IMR-90 (cell line): ENCODE measurements around the gene GPC5. TPM values are rescaled to one million over a fixed set of nuclear protein-coding genes. Genes with fewer than 3 reads are reported as not detected.

Experiments
- ATAC-seq: fragments of 200-7000 bp; cut with Tn5 transposase; 2 replicates; pipeline ENCODE4 v1.9.1; 2020; ENCODE audit warnings: low read depth, mild to moderate bottlenecking, moderate library complexity
- BruUV-seq: library from RNA; stranded (reverse); fragments of 400-500 nt; replicated peaks from 2 replicates; lab custom pipeline; 2021; lab: Mats Ljungman, UMichigan
- CTCF ChIA-PET: fragments of 300-600 bp; formaldehyde crosslinking; extraction: SDS; loops from one replicate; lab custom pipeline; 2021; ENCODE audit warnings: antibody characterized with exemption; lab: Yijun Ruan, JAX
- POLR2A ChIA-PET: fragments of 300-600 bp; sonication (Branson Sonifier 250); formaldehyde crosslinking; loops from one replicate; lab custom pipeline; 2022; ENCODE audit warnings: antibody characterized with exemption; ENCODE audit not compliant: unreplicated experiment; lab: Charles Lee
- DNase-seq: peaks from one replicate; pipeline ENCODE4 v3.0.0; 2013
- H2AFZ ChIP-seq: replicated peaks from 2 replicates; pipeline ENCODE3; 2013; ENCODE audit warnings: low read length, mild to moderate bottlenecking; ENCODE audit not compliant: poor library complexity
- H2AK5ac ChIP-seq: 2 replicates; pipeline ENCODE4 v1.6.1; 2013; ENCODE audit warnings: low read depth, low read length, inconsistent platforms
- H2AK9ac ChIP-seq: replicated peaks from 2 replicates; pipeline ENCODE3; 2013; ENCODE audit warnings: mild to moderate bottlenecking, low read depth, low read length, moderate library complexity; ENCODE audit not compliant: poor library complexity
- H2BK120ac ChIP-seq: 2 replicates; pipeline ENCODE4 v1.6.1; 2013; ENCODE audit warnings: low read depth, low read length, inconsistent platforms
- H2BK15ac ChIP-seq: 3 replicates; pipeline ENCODE4 v1.6.1; 2013; ENCODE audit warnings: low read depth, low read length, inconsistent platforms
- H2BK20ac ChIP-seq: 2 replicates; pipeline ENCODE4 v1.6.1; 2013; ENCODE audit warnings: low read depth, mild to moderate bottlenecking, inconsistent platforms, low read length, moderate library complexity
- H2BK5ac ChIP-seq: 2 replicates; pipeline ENCODE4 v1.6.1; 2013; ENCODE audit warnings: mild to moderate bottlenecking, low read depth, low read length, inconsistent platforms; ENCODE audit not compliant: poor library complexity, severe bottlenecking
- H3K14ac ChIP-seq: replicated peaks from 2 replicates; pipeline ENCODE4 v1.6.1; 2013; ENCODE audit warnings: low read depth, low read length, inconsistent platforms
- H3K18ac ChIP-seq: 2 replicates; pipeline ENCODE4 v1.6.1; 2013; ENCODE audit warnings: low read depth, low read length, control low read depth
- H3K23ac ChIP-seq: 2 replicates; pipeline ENCODE4 v1.6.1; 2013; ENCODE audit warnings: low read depth, low read length, inconsistent platforms
- H3K27ac ChIP-seq: 2 replicates; pipeline ENCODE4 v1.5.1; 2013; ENCODE audit warnings: mild to moderate bottlenecking, control low read depth, low read length; ENCODE audit not compliant: insufficient read depth
- H3K27me3 ChIP-seq: 2 replicates; pipeline ENCODE4 v1.6.1; 2013; ENCODE audit warnings: low read length; ENCODE audit not compliant: control insufficient read depth, insufficient read depth
- H3K36me3 ChIP-seq: 2 replicates; pipeline ENCODE4 v1.6.1; 2013; ENCODE audit warnings: low read length, mixed read lengths; ENCODE audit not compliant: control insufficient read depth, insufficient read depth
- H3K4ac ChIP-seq: 2 replicates; pipeline ENCODE4 v1.6.1; 2013; ENCODE audit warnings: low read depth, low read length, inconsistent platforms
- H3K4me1 ChIP-seq: 2 replicates; pipeline ENCODE4 v1.6.1; 2013; ENCODE audit warnings: low read length, mixed read lengths; ENCODE audit not compliant: control insufficient read depth, insufficient read depth
- H3K4me2 ChIP-seq: 2 replicates; pipeline ENCODE4 v1.6.1; 2013; ENCODE audit warnings: low read depth, mild to moderate bottlenecking, control low read depth, low read length, moderate library complexity
- H3K4me3 ChIP-seq: 2 replicates; pipeline ENCODE4 v1.5.1; 2013; ENCODE audit warnings: low read depth, mild to moderate bottlenecking, control low read depth, low read length, moderate library complexity; ENCODE audit not compliant: insufficient read depth
- H3K56ac ChIP-seq: 2 replicates; pipeline ENCODE4 v1.6.1; 2013; ENCODE audit warnings: low read length, inconsistent platforms; ENCODE audit not compliant: insufficient read depth; ENCODE audit errors: extremely low read depth
- H3K79me1 ChIP-seq, 2 experiments: 2 replicates each; pipeline ENCODE4 v1.6.1; 2013; ENCODE audit warnings: low read length in 2 of 2, inconsistent platforms in 1 of 2, low read depth in 1 of 2
- H3K9ac ChIP-seq: 2 replicates; pipeline ENCODE4 v1.6.1; 2013; ENCODE audit warnings: low read depth, low read length, control low read depth
- H3K9me1 ChIP-seq: 2 replicates; pipeline ENCODE4 v1.6.1; 2013; ENCODE audit warnings: low read length, inconsistent platforms; ENCODE audit not compliant: insufficient read depth
- H3K9me3 ChIP-seq: 2 replicates; pipeline ENCODE4 v1.6.1; 2013; ENCODE audit warnings: low read length; ENCODE audit not compliant: control insufficient read depth, insufficient read depth
- H4K20me1 ChIP-seq: 2 replicates; pipeline ENCODE4 v1.6.1; 2013; ENCODE audit warnings: low read length, inconsistent platforms; ENCODE audit not compliant: insufficient read depth
- H4K5ac ChIP-seq: 2 replicates; pipeline ENCODE4 v1.6.1; 2013; ENCODE audit warnings: mild to moderate bottlenecking, low read depth, low read length, control low read depth
- H4K8ac ChIP-seq, 2 experiments: 2 replicates each; pipeline ENCODE4 v1.6.1; 2013; ENCODE audit warnings: low read depth in 2 of 2, low read length in 2 of 2, control low read depth in 1 of 2, inconsistent platforms in 1 of 2
- H4K91ac ChIP-seq: 2 replicates; pipeline ENCODE4 v1.6.1; 2013; ENCODE audit warnings: low read depth, low read length, inconsistent platforms; ENCODE audit not compliant: insufficient read depth
- NFE2L2 ChIP-seq: fragments of 150-350 bp; IDR thresholded peaks from 2 replicates; pipeline ENCODE4 v1.6.1; 2016; ENCODE audit warnings: low read depth, mild to moderate bottlenecking, low read length
- WGBS, 2 experiments: methylation state at CpG; one replicate each; pipeline versions ENCODE4 v1.1.5 to v1.1.7; 2013; ENCODE audit warnings: missing lambda C conversion rate in 2 of 2; ENCODE audit not compliant: insufficient read length in 1 of 2; ENCODE audit errors: extremely low coverage in 2 of 2; 5-methylcytosine and 5-hydroxymethylcytosine counted together
- dilution Hi-C: fragments of 300-500 bp; cut with HindIII; formaldehyde crosslinking; loops from one replicate; pipeline ENCODE4 v1.14.3; 2018; ENCODE audit warnings: low sequenced_read_pairs; ENCODE audit not compliant: unreplicated experiment
- in situ Hi-C: fragments of 300-500 bp; cut with MboI; formaldehyde crosslinking; loops from 3 replicates; pipeline ENCODE4 v1.14.3; 2019; ENCODE audit warnings: low sequenced_read_pairs, inconsistent platforms, mixed read lengths
- intact Hi-C: fragments of 100-400 bp; cut with micrococcal nuclease; formaldehyde crosslinking; loops from 2 replicates; pipeline ENCODE4 v1.10.0; 2022
- polyA plus RNA-seq, 3 experiments: library from polyadenylated mRNA; depleted of rRNA; stranded (reverse); fragments of >200 nt; gene quantifications; 2 replicates each; pipeline ENCODE4 v1.2.3, GENCODE V29; 2012; ENCODE audit warnings: low replicate concordance in 1 of 3
- total RNA-seq: library from RNA; depleted of rRNA; stranded (reverse); fragments of >200 nt; gene quantifications from 2 replicates; pipeline ENCODE4 v1.2.3, GENCODE V29; 2012
- TF ChIP-seq, protein P1 (sequence below): fragments of 150-350 bp; IDR thresholded peaks from 2 replicates; pipeline ENCODE4 v1.6.1; 2017; ENCODE audit warnings: mild to moderate bottlenecking, antibody characterized with exemption, low read length, low read depth
- TF ChIP-seq, protein P2 (sequence below): conservative IDR thresholded peaks from 2 replicates; pipeline ENCODE4 v1.5.1; 2012; ENCODE audit warnings: mild to moderate bottlenecking, low read depth, low read length, improper control_type of control experiment

The GPC5 gene
- total and polyA plus RNA-seq, 2 of the 4 experiments (the other 2 are of a cell fraction), result 0.94 to 1.8 TPM

DNA sequence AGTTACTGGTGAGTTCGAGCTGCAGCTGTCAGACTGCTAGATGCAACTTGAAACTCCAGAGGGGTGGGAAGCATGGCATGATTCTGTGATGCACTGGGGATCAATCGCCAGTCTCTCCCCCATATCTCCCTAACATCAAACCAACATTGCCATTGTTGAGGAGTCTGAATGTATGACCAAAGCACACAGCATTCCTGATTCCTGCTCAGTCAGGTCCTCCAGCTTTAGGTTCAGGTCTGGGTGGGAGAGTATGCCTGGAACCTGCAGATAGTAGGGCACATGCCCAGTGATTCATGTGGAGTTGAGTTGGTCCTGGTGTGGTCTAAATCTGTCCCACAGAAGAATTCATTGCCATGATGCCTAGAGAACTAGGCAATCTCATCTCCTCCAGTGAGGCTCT, 269.1 kb downstream of the GPC5 start:
- Histone ChIP-seq H2AK9ac (no peak overlapping the region), H3K9me3 (no peaks in the 10 kb centered on the region), H3K9me1 (no peaks in the 10 kb centered on the region), H2BK120ac (no peak overlapping the region), H2BK15ac (no peak overlapping the region), H3K79me1 (no peaks in the 10 kb centered on the region), H4K20me1 (no peaks in the 10 kb centered on the region), H3K27me3 (no peaks in the 10 kb centered on the region), H2AK5ac (no peak overlapping the region), H3K27ac (no peak overlapping the region), H3K4me2 (no peak overlapping the region), H3K23ac (no peak overlapping the region), H2BK20ac (no peak overlapping the region), H2BK5ac (no peak overlapping the region), H4K8ac (no peak overlapping the region), H3K4me1 (no peaks in the 10 kb centered on the region), H3K14ac (no peak overlapping the region), H3K36me3 (no peaks in the 10 kb centered on the region), H3K56ac (no peak overlapping the region), H4K91ac (no peak overlapping the region), H3K4ac (no peak overlapping the region), H2AFZ (no peak overlapping the region), H3K18ac (no peak overlapping the region), H3K4me3 (no peak overlapping the region), H3K9ac (no peak overlapping the region), H4K5ac (no peak overlapping the region)
- dilution Hi-C loops (no loop called here), in situ Hi-C loops (no loop called here), intact Hi-C loops (no loop called here)
- WGBS, 2 experiments, result no CpG with 5 or more reads among the region's 2 CpGs
- BruUV-seq, result no TSS peak
- ChIA-PET POLR2A (no interaction called here), CTCF (no interaction called here)
- no peak for DNase-seq
- TF ChIP-seq, protein P1, sequence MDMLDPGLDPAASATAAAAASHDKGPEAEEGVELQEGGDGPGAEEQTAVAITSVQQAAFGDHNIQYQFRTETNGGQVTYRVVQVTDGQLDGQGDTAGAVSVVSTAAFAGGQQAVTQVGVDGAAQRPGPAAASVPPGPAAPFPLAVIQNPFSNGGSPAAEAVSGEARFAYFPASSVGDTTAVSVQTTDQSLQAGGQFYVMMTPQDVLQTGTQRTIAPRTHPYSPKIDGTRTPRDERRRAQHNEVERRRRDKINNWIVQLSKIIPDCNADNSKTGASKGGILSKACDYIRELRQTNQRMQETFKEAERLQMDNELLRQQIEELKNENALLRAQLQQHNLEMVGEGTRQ, result no peak
- TF ChIP-seq, protein P2, sequence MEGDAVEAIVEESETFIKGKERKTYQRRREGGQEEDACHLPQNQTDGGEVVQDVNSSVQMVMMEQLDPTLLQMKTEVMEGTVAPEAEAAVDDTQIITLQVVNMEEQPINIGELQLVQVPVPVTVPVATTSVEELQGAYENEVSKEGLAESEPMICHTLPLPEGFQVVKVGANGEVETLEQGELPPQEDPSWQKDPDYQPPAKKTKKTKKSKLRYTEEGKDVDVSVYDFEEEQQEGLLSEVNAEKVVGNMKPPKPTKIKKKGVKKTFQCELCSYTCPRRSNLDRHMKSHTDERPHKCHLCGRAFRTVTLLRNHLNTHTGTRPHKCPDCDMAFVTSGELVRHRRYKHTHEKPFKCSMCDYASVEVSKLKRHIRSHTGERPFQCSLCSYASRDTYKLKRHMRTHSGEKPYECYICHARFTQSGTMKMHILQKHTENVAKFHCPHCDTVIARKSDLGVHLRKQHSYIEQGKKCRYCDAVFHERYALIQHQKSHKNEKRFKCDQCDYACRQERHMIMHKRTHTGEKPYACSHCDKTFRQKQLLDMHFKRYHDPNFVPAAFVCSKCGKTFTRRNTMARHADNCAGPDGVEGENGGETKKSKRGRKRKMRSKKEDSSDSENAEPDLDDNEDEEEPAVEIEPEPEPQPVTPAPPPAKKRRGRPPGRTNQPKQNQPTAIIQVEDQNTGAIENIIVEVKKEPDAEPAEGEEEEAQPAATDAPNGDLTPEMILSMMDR, result no peak
- TF ChIP-seq NFE2L2, result no peak
- ATAC-seq, result no peak
